Muscle layer of duodenum (tissue), 2 donors: ENCODE data around the gene NTN1.
"Not testable (repeated sequence)": the region's sequence is repeated elsewhere in the genome, so short reads cannot be mapped to it uniquely, and the experiment has no call there.

ENCODE experiments used
- H3K27ac ChIP-seq: one replicate; pipeline ENCODE4 v1.7.0; 2013; ENCODE audit warnings: mild to moderate bottlenecking, low read length
- H3K27me3 ChIP-seq: one replicate; pipeline ENCODE4 v1.7.0; 2013; ENCODE audit warnings: low read depth, mild to moderate bottlenecking, control low read depth, low read length
- H3K36me3 ChIP-seq, 2 donors: one replicate each; pipeline ENCODE4 v1.7.0; 2013; ENCODE audit warnings: low read length in 2 of 2, control low read depth in 1 of 2, mild to moderate bottlenecking in 1 of 2; ENCODE audit not compliant: insufficient read depth in 2 of 2, control insufficient read depth in 1 of 2
- H3K4me1 ChIP-seq, 2 donors: one replicate each; pipeline ENCODE4 v1.7.0; 2013; ENCODE audit warnings: low read length in 2 of 2, mild to moderate bottlenecking in 2 of 2, control low read depth in 1 of 2, moderate library complexity in 1 of 2; ENCODE audit not compliant: insufficient read depth in 2 of 2, control insufficient read depth in 1 of 2
- H3K4me3 ChIP-seq, 2 donors: one replicate each; pipeline ENCODE4 v1.7.0; 2013; ENCODE audit warnings: low read length in 2 of 2, low read depth in 1 of 2, mild to moderate bottlenecking in 1 of 2
- H3K9me3 ChIP-seq, 2 donors: one replicate each; pipeline ENCODE4 v1.7.0; 2013; ENCODE audit warnings: low read length in 2 of 2, control low read depth in 1 of 2, mild to moderate bottlenecking in 1 of 2; ENCODE audit not compliant: control insufficient read depth in 1 of 2
- donor health status: healthy.

The NTN1 gene

GRCh38 chr17:9021158-9021991 is at the start of gene NTN1:
NTN1 (plus strand) TSS chr17:9021510; CDS start chr17:9022374, 864 bp downstream.
- Histone ChIP-seq H3K27me3 (no peaks in the 10 kb centered on the region), H3K4me3 (peak within 1 kb of the TSS; percentile 49 to 92), H3K27ac (no peak within 1 kb of the TSS), H3K4me1 (peaks cover 0 to 31% of the 10 kb centered on the region in 2 donors), H3K9me3 (no peaks in the 10 kb centered on the region), H3K36me3 (no peaks in the 10 kb centered on the region)

- Histone ChIP-seq H3K4me3 (no peak overlapping the region), H3K4me1 (no peaks in the 10 kb centered on the region), H3K36me3 (no peaks in the 10 kb centered on the region), H3K27me3 (no peaks in the 10 kb centered on the region), H3K27ac (no peak overlapping the region), H3K9me3 (no peaks in the 10 kb centered on the region)
Observed at GRCh38 chr17:8975091-8975725, 46.1 kb upstream of the NTN1 start.

GRCh38 chr17:8976638-8977037 is 44.7 kb upstream of the NTN1 start:
- Histone ChIP-seq H3K9me3 (no peaks in the 10 kb centered on the region), H3K4me3 (no peak overlapping the region), H3K27ac (no peak overlapping the region), H3K27me3 (no peaks in the 10 kb centered on the region), H3K4me1 (no peaks in the 10 kb centered on the region), H3K36me3 (no peaks in the 10 kb centered on the region)

GRCh38 chr17:8979715-8980114 is 41.6 kb upstream of the NTN1 start:
- no peaks in the 10 kb centered on the region for H3K27me3 ChIP-seq
- H3K27ac ChIP-seq: no peak overlapping the region
- H3K4me3 ChIP-seq: no peak overlapping the region
- H3K4me1 ChIP-seq: no peaks in the 10 kb centered on the region
- H3K9me3 ChIP-seq: no peaks in the 10 kb centered on the region
- H3K36me3 ChIP-seq: no peaks in the 10 kb centered on the region

DNA sequence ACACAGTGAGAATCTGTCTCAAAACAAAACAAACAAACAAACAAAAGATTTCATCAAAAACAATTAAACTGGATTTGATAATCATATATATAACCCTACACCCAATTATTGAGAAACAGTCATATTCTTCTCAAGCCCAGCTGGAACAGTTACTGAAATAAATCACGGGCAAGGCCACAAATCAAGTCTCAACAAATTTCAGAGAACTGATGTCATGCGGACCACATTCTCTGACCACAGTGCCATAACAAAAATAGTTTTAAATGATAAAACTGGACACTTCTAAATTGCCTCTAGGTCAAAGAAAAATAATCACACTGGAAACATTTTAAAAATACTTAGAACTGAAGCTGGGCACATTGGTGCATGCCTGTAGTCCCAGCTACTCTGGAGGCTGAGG is 39.9 kb upstream of the NTN1 start:
- Histone ChIP-seq H3K4me3 (no peak overlapping the region), H3K9me3 (no peaks in the 10 kb centered on the region), H3K36me3 (no peaks in the 10 kb centered on the region), H3K27ac (no peak overlapping the region), H3K27me3 (no peaks in the 10 kb centered on the region), H3K4me1 (no peaks in the 10 kb centered on the region)

GRCh38 chr17:8984225-8984624 is 37.1 kb upstream of the NTN1 start:
- H3K9me3 ChIP-seq, H3K4me3 ChIP-seq, H3K36me3 ChIP-seq, H3K27me3 ChIP-seq, H3K27ac ChIP-seq, H3K4me1 ChIP-seq: not testable (repeated sequence)

DNA sequence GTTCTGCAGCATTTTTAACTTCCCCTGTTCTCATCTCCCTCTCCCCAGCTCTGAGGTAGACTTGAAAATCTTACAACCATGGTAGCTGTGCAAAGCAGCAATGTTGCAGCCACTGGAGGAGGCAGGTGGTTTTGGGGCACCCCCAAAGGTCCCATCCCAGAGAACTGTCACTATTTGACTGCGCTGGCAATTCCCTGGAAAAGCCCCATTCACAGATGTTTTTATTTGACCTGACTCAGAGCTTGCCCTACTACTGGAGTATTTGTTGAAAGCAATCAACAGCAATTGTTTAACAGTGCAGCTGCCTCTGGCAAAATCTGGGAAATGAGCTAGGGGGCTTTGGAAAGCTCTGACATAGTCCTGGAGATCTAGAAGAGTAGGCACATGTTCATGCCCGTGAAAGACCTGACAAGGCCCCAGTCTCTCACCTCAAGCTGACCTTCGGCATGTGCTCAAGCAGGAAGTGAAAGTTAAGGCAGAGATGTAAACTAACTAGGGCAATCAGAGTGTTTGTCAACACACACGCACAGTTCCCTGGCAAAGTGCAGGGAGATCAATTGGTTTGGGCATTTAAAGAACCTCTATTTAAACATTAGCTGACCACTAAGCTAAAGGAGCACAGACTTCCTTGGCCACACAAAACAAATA is 36.1 kb upstream of the NTN1 start:
- no peaks in the 10 kb centered on the region for H3K36me3 ChIP-seq
- H3K27me3 ChIP-seq: no peaks in the 10 kb centered on the region
- H3K4me3 ChIP-seq: no peak overlapping the region
- H3K9me3 ChIP-seq: no peaks in the 10 kb centered on the region
- H3K27ac ChIP-seq: no peak overlapping the region
- no peaks in the 10 kb centered on the region for H3K4me1 ChIP-seq

- H3K9me3 ChIP-seq: no peaks in the 10 kb centered on the region
- H3K27me3 ChIP-seq: no peaks in the 10 kb centered on the region
- no peaks in the 10 kb centered on the region for H3K4me1 ChIP-seq
- H3K36me3 ChIP-seq: no peaks in the 10 kb centered on the region
- no peak overlapping the region for H3K27ac ChIP-seq
- no peak overlapping the region for H3K4me3 ChIP-seq
Observed at GRCh38 chr17:8986295-8986694, 35.0 kb upstream of the NTN1 start.

DNA sequence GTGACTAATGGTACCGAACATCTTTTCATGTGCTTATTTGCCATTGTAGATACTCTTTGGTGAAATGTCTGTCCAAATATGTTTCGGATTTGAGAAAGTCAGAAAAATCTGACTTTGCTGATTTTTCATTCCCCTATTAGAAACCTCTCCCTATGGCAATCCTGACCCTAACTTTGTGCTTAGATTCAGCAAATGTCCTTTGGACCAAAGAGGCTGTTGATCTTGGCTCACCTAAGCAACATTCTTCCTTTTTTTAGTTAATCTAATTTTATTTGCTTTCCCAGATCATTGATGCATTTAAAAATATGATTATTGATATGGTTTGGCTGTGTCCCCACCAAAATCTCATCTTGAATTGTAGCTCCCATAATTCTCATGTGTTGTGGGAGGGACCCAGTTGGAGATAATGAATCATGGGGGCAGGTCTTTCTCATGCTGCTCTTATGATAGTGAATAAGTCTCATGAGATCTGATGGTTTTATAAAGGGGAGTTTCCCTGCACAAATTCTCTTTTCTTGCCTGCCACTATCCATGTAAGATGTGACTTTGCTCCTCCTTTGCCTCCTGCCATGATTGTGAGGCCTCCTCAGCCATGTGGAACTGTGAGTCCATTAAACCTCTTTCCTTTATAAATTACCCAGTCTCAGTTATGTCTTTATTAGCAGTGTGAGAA is 32.9 kb upstream of the NTN1 start:
- not testable (repeated sequence) for H3K27me3 ChIP-seq, H3K9me3 ChIP-seq, H3K36me3 ChIP-seq, H3K27ac ChIP-seq, H3K4me3 ChIP-seq, H3K4me1 ChIP-seq

GRCh38 chr17:8991514-8992285 is 29.6 kb upstream of the NTN1 start:
- H3K27me3 ChIP-seq: no peaks in the 10 kb centered on the region
- H3K4me1 ChIP-seq: no peaks in the 10 kb centered on the region
- no peak overlapping the region for H3K4me3 ChIP-seq
- no peak overlapping the region for H3K27ac ChIP-seq
- H3K9me3 ChIP-seq: no peaks in the 10 kb centered on the region
- no peaks in the 10 kb centered on the region for H3K36me3 ChIP-seq

GRCh38 chr17:8994319-8994718 is 27.0 kb upstream of the NTN1 start:
- Histone ChIP-seq H3K4me1 (no peaks in the 10 kb centered on the region), H3K27ac (no peak overlapping the region), H3K9me3 (no peaks in the 10 kb centered on the region), H3K36me3 (no peaks in the 10 kb centered on the region), H3K27me3 (no peaks in the 10 kb centered on the region), H3K4me3 (no peak overlapping the region)
